IMR-90 (cell line): ENCODE data around the gene FBXL7. TPM values are rescaled to one million over a fixed set of nuclear protein-coding genes. Genes with fewer than 3 reads are reported as not detected.

Experiments
- ATAC-seq: fragments of 200-7000 bp; cut with Tn5 transposase; 2 replicates; pipeline ENCODE4 v1.9.1; 2020; ENCODE audit warnings: low read depth, mild to moderate bottlenecking, moderate library complexity
- BruUV-seq: library from RNA; stranded (reverse); fragments of 400-500 nt; replicated peaks from 2 replicates; lab custom pipeline; 2021; lab: Mats Ljungman, UMichigan
- CTCF ChIA-PET: fragments of 300-600 bp; formaldehyde crosslinking; extraction: SDS; loops from one replicate; lab custom pipeline; 2021; ENCODE audit warnings: antibody characterized with exemption; lab: Yijun Ruan, JAX
- POLR2A ChIA-PET: fragments of 300-600 bp; sonication (Branson Sonifier 250); formaldehyde crosslinking; loops from one replicate; lab custom pipeline; 2022; ENCODE audit warnings: antibody characterized with exemption; ENCODE audit not compliant: unreplicated experiment; lab: Charles Lee
- DNase-seq: peaks from one replicate; pipeline ENCODE4 v3.0.0; 2013
- H2AFZ ChIP-seq: replicated peaks from 2 replicates; pipeline ENCODE3; 2013; ENCODE audit warnings: low read length, mild to moderate bottlenecking; ENCODE audit not compliant: poor library complexity
- H2AK5ac ChIP-seq: 2 replicates; pipeline ENCODE4 v1.6.1; 2013; ENCODE audit warnings: low read depth, low read length, inconsistent platforms
- H2AK9ac ChIP-seq: replicated peaks from 2 replicates; pipeline ENCODE3; 2013; ENCODE audit warnings: mild to moderate bottlenecking, low read depth, low read length, moderate library complexity; ENCODE audit not compliant: poor library complexity
- H2BK120ac ChIP-seq: 2 replicates; pipeline ENCODE4 v1.6.1; 2013; ENCODE audit warnings: low read depth, low read length, inconsistent platforms
- H2BK15ac ChIP-seq: 3 replicates; pipeline ENCODE4 v1.6.1; 2013; ENCODE audit warnings: low read depth, low read length, inconsistent platforms
- H2BK20ac ChIP-seq: 2 replicates; pipeline ENCODE4 v1.6.1; 2013; ENCODE audit warnings: low read depth, mild to moderate bottlenecking, inconsistent platforms, low read length, moderate library complexity
- H2BK5ac ChIP-seq: 2 replicates; pipeline ENCODE4 v1.6.1; 2013; ENCODE audit warnings: mild to moderate bottlenecking, low read depth, low read length, inconsistent platforms; ENCODE audit not compliant: poor library complexity, severe bottlenecking
- H3K14ac ChIP-seq: replicated peaks from 2 replicates; pipeline ENCODE4 v1.6.1; 2013; ENCODE audit warnings: low read depth, low read length, inconsistent platforms
- H3K18ac ChIP-seq: 2 replicates; pipeline ENCODE4 v1.6.1; 2013; ENCODE audit warnings: low read depth, low read length, control low read depth
- H3K23ac ChIP-seq: 2 replicates; pipeline ENCODE4 v1.6.1; 2013; ENCODE audit warnings: low read depth, low read length, inconsistent platforms
- H3K27ac ChIP-seq: 2 replicates; pipeline ENCODE4 v1.5.1; 2013; ENCODE audit warnings: mild to moderate bottlenecking, control low read depth, low read length; ENCODE audit not compliant: insufficient read depth
- H3K27me3 ChIP-seq: 2 replicates; pipeline ENCODE4 v1.6.1; 2013; ENCODE audit warnings: low read length; ENCODE audit not compliant: control insufficient read depth, insufficient read depth
- H3K36me3 ChIP-seq: 2 replicates; pipeline ENCODE4 v1.6.1; 2013; ENCODE audit warnings: low read length, mixed read lengths; ENCODE audit not compliant: control insufficient read depth, insufficient read depth
- H3K4ac ChIP-seq: 2 replicates; pipeline ENCODE4 v1.6.1; 2013; ENCODE audit warnings: low read depth, low read length, inconsistent platforms
- H3K4me1 ChIP-seq: 2 replicates; pipeline ENCODE4 v1.6.1; 2013; ENCODE audit warnings: low read length, mixed read lengths; ENCODE audit not compliant: control insufficient read depth, insufficient read depth
- H3K4me2 ChIP-seq: 2 replicates; pipeline ENCODE4 v1.6.1; 2013; ENCODE audit warnings: low read depth, mild to moderate bottlenecking, control low read depth, low read length, moderate library complexity
- H3K4me3 ChIP-seq: 2 replicates; pipeline ENCODE4 v1.5.1; 2013; ENCODE audit warnings: low read depth, mild to moderate bottlenecking, control low read depth, low read length, moderate library complexity; ENCODE audit not compliant: insufficient read depth
- H3K56ac ChIP-seq: 2 replicates; pipeline ENCODE4 v1.6.1; 2013; ENCODE audit warnings: low read length, inconsistent platforms; ENCODE audit not compliant: insufficient read depth; ENCODE audit errors: extremely low read depth
- H3K79me1 ChIP-seq, 2 experiments: 2 replicates each; pipeline ENCODE4 v1.6.1; 2013; ENCODE audit warnings: low read length in 2 of 2, inconsistent platforms in 1 of 2, low read depth in 1 of 2
- H3K9ac ChIP-seq: 2 replicates; pipeline ENCODE4 v1.6.1; 2013; ENCODE audit warnings: low read depth, low read length, control low read depth
- H3K9me1 ChIP-seq: 2 replicates; pipeline ENCODE4 v1.6.1; 2013; ENCODE audit warnings: low read length, inconsistent platforms; ENCODE audit not compliant: insufficient read depth
- H3K9me3 ChIP-seq: 2 replicates; pipeline ENCODE4 v1.6.1; 2013; ENCODE audit warnings: low read length; ENCODE audit not compliant: control insufficient read depth, insufficient read depth
- H4K20me1 ChIP-seq: 2 replicates; pipeline ENCODE4 v1.6.1; 2013; ENCODE audit warnings: low read length, inconsistent platforms; ENCODE audit not compliant: insufficient read depth
- H4K5ac ChIP-seq: 2 replicates; pipeline ENCODE4 v1.6.1; 2013; ENCODE audit warnings: mild to moderate bottlenecking, low read depth, low read length, control low read depth
- H4K8ac ChIP-seq, 2 experiments: 2 replicates each; pipeline ENCODE4 v1.6.1; 2013; ENCODE audit warnings: low read depth in 2 of 2, low read length in 2 of 2, control low read depth in 1 of 2, inconsistent platforms in 1 of 2
- H4K91ac ChIP-seq: 2 replicates; pipeline ENCODE4 v1.6.1; 2013; ENCODE audit warnings: low read depth, low read length, inconsistent platforms; ENCODE audit not compliant: insufficient read depth
- BHLHE40 ChIP-seq: fragments of 150-350 bp; IDR thresholded peaks from 2 replicates; pipeline ENCODE4 v1.6.1; 2016; ENCODE audit warnings: mild to moderate bottlenecking, low read depth, low read length
- CEBPB ChIP-seq: IDR thresholded peaks from 2 replicates; pipeline ENCODE4 v1.6.1; 2012; ENCODE audit warnings: low read depth, low read length, improper control_type of control experiment
- CHD1 ChIP-seq: IDR thresholded peaks from 2 replicates; pipeline ENCODE4 v1.6.1; 2012; ENCODE audit warnings: low read depth, low read length, improper control_type of control experiment
- CTCF ChIP-seq: conservative IDR thresholded peaks from 2 replicates; pipeline ENCODE4 v1.5.1; 2012; ENCODE audit warnings: mild to moderate bottlenecking, low read depth, low read length, improper control_type of control experiment
- FOS ChIP-seq: fragments of 150-350 bp; IDR thresholded peaks from 2 replicates; pipeline ENCODE4 v1.6.1; 2016; ENCODE audit warnings: low read depth, low read length
- MAFK ChIP-seq: IDR thresholded peaks from 2 replicates; pipeline ENCODE4 v1.6.1; 2012; ENCODE audit warnings: low read depth, low read length, improper control_type of control experiment
- MAZ ChIP-seq: IDR thresholded peaks from 2 replicates; pipeline ENCODE4 v1.6.1; 2012; ENCODE audit warnings: low read depth, mild to moderate bottlenecking, low read length, improper control_type of control experiment, moderate library complexity, borderline replicate concordance
- MXI1 ChIP-seq: IDR thresholded peaks from 2 replicates; pipeline ENCODE4 v1.6.1; 2012; ENCODE audit warnings: low read depth, mild to moderate bottlenecking, low read length, moderate library complexity, borderline replicate concordance
- NFE2L2 ChIP-seq: fragments of 150-350 bp; IDR thresholded peaks from 2 replicates; pipeline ENCODE4 v1.6.1; 2016; ENCODE audit warnings: low read depth, mild to moderate bottlenecking, low read length
- POLR2A ChIP-seq: IDR thresholded peaks from 2 replicates; pipeline ENCODE4 v1.6.1; 2012; ENCODE audit warnings: mild to moderate bottlenecking, low read depth, low read length
- RAD21 ChIP-seq: IDR thresholded peaks from 2 replicates; pipeline ENCODE4 v1.6.1; 2012; ENCODE audit warnings: low read length, improper control_type of control experiment
- RCOR1 ChIP-seq: IDR thresholded peaks from 2 replicates; pipeline ENCODE4 v1.6.1; 2012; ENCODE audit warnings: mild to moderate bottlenecking, low read length, improper control_type of control experiment; ENCODE audit not compliant: insufficient replicate concordance
- RFX5 ChIP-seq: IDR thresholded peaks from 2 replicates; pipeline ENCODE4 v1.8.0; 2012; ENCODE audit warnings: low read depth, mild to moderate bottlenecking, low read length, moderate library complexity
- SMC3 ChIP-seq: fragments of 150-350 bp; IDR thresholded peaks from 2 replicates; pipeline ENCODE4 v1.6.1; 2016; ENCODE audit warnings: low read depth, mild to moderate bottlenecking, antibody characterized with exemption, low read length, moderate library complexity
- WGBS, 2 experiments: methylation state at CpG; one replicate each; pipeline versions ENCODE4 v1.1.5 to v1.1.7; 2013; ENCODE audit warnings: missing lambda C conversion rate in 2 of 2; ENCODE audit not compliant: insufficient read length in 1 of 2; ENCODE audit errors: extremely low coverage in 2 of 2; 5-methylcytosine and 5-hydroxymethylcytosine counted together
- dilution Hi-C: fragments of 300-500 bp; cut with HindIII; formaldehyde crosslinking; loops from one replicate; pipeline ENCODE4 v1.14.3; 2018; ENCODE audit warnings: low sequenced_read_pairs; ENCODE audit not compliant: unreplicated experiment
- in situ Hi-C: fragments of 300-500 bp; cut with MboI; formaldehyde crosslinking; loops from 3 replicates; pipeline ENCODE4 v1.14.3; 2019; ENCODE audit warnings: low sequenced_read_pairs, inconsistent platforms, mixed read lengths
- intact Hi-C: fragments of 100-400 bp; cut with micrococcal nuclease; formaldehyde crosslinking; loops from 2 replicates; pipeline ENCODE4 v1.10.0; 2022
- polyA plus RNA-seq, 3 experiments: library from polyadenylated mRNA; depleted of rRNA; stranded (reverse); fragments of >200 nt; gene quantifications; 2 replicates each; pipeline ENCODE4 v1.2.3, GENCODE V29; 2012; ENCODE audit warnings: low replicate concordance in 1 of 3
- total RNA-seq: library from RNA; depleted of rRNA; stranded (reverse); fragments of >200 nt; gene quantifications from 2 replicates; pipeline ENCODE4 v1.2.3, GENCODE V29; 2012
- TF ChIP-seq, protein P1 (sequence below): fragments of 150-350 bp; IDR thresholded peaks from 2 replicates; pipeline ENCODE4 v1.6.1; 2016; ENCODE audit warnings: low read depth, mild to moderate bottlenecking, low read length, moderate library complexity, borderline replicate concordance
- TF ChIP-seq, protein P2 (sequence below): fragments of 150-350 bp; IDR thresholded peaks from 2 replicates; pipeline ENCODE4 v1.6.1; 2017; ENCODE audit warnings: mild to moderate bottlenecking, antibody characterized with exemption, low read length, low read depth

The FBXL7 gene
- total and polyA plus RNA-seq, 2 of the 4 experiments (the other 2 are of a cell fraction) = 4.1 to 10.2 TPM

GRCh38 chr5:15518786-15519185, 18.8 kb downstream of the FBXL7 start:
- 65% methylated on average over 2 of the region's 9 CpGs; no CpG with 5 or more reads in 1 of the 2 experiments for WGBS, 2 experiments
- no TSS peak for BruUV-seq
- no peak overlapping the region for H3K14ac ChIP-seq
- H2BK20ac ChIP-seq = no peak overlapping the region
- no peaks in the 10 kb centered on the region; the same call in 1 of the 2 replicates for H4K20me1 ChIP-seq
- H2BK5ac ChIP-seq = no peak overlapping the region
- no peak overlapping the region for H2AK9ac ChIP-seq
- dilution Hi-C loops = no loop called here
- no peak overlapping the region for H4K8ac ChIP-seq
- H3K4me3 ChIP-seq = no peak overlapping the region
- no peak overlapping the region for H3K27ac ChIP-seq
- no peak for ATAC-seq
- no peaks in the 10 kb centered on the region for H3K27me3 ChIP-seq
- in situ Hi-C loops = loop anchor here (25.0 kb wide), 1 partner anchor 806 kb away; no protein-coding TSS in a partner anchor
- no peaks in the 10 kb centered on the region for H3K36me3 ChIP-seq
- TF ChIP-seq MAFK = no peak
- TF ChIP-seq RCOR1 = no peak
- no peak for TF ChIP-seq BHLHE40
- no peak for TF ChIP-seq FOS
- no peak for TF ChIP-seq NFE2L2
- no peak for TF ChIP-seq RAD21
- TF ChIP-seq RFX5 = no peak
- TF ChIP-seq POLR2A = no peak
- TF ChIP-seq CTCF = no peak
- TF ChIP-seq MXI1 = no peak
- TF ChIP-seq MAZ = no peak
- TF ChIP-seq, protein P1, sequence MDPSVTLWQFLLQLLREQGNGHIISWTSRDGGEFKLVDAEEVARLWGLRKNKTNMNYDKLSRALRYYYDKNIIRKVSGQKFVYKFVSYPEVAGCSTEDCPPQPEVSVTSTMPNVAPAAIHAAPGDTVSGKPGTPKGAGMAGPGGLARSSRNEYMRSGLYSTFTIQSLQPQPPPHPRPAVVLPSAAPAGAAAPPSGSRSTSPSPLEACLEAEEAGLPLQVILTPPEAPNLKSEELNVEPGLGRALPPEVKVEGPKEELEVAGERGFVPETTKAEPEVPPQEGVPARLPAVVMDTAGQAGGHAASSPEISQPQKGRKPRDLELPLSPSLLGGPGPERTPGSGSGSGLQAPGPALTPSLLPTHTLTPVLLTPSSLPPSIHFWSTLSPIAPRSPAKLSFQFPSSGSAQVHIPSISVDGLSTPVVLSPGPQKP = no peak
- TF ChIP-seq SMC3 = no peak
- TF ChIP-seq, protein P2, sequence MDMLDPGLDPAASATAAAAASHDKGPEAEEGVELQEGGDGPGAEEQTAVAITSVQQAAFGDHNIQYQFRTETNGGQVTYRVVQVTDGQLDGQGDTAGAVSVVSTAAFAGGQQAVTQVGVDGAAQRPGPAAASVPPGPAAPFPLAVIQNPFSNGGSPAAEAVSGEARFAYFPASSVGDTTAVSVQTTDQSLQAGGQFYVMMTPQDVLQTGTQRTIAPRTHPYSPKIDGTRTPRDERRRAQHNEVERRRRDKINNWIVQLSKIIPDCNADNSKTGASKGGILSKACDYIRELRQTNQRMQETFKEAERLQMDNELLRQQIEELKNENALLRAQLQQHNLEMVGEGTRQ = no peak
- no peak for TF ChIP-seq CHD1
- no peak for TF ChIP-seq CEBPB
- H3K79me1 ChIP-seq = peaks cover 18 to 48% of the 10 kb centered on the region in 2 experiments; a peak in 3 of 4 replicates
- no peak overlapping the region for H4K5ac ChIP-seq
- intact Hi-C loops = no loop called here
- ChIA-PET POLR2A (no interaction called here), CTCF (no interaction called here)
- H3K18ac ChIP-seq = no peak overlapping the region
- H2BK120ac ChIP-seq = no peak overlapping the region
- no peak for DNase-seq
- H3K4me2 ChIP-seq = no peak overlapping the region
- no peak overlapping the region for H2BK15ac ChIP-seq
- H3K4ac ChIP-seq = no peak overlapping the region
- H2AFZ ChIP-seq = no peak overlapping the region
- no peak overlapping the region for H3K23ac ChIP-seq
- no peak overlapping the region for H3K9ac ChIP-seq
- no peaks in the 10 kb centered on the region for H3K9me1 ChIP-seq
- H2AK5ac ChIP-seq = no peak overlapping the region
- H3K4me1 ChIP-seq = peaks cover 2% of the 10 kb centered on the region; the same call in 1 of the 2 replicates
- H3K56ac ChIP-seq = no peak overlapping the region
- H4K91ac ChIP-seq = no peak overlapping the region
- no peaks in the 10 kb centered on the region for H3K9me3 ChIP-seq
